HG03378 (cell line): ENCODE data around the gene PDE6D.

Experiments used
- ATAC-seq: cut with Tn5 transposase; IDR thresholded peaks from one replicate; pipeline ENCODE4 v1.9.1; 2021; ENCODE audit warnings: mild to moderate bottlenecking, moderate library complexity; ENCODE audit not compliant: unreplicated experiment

The PDE6D gene

GRCh38 chr2:231708773-231709635 lies 72.1 kb downstream of the PDE6D start:
- no peak for ATAC-seq

- ATAC-seq: peak; percentile 52
These were observed 72.9 kb downstream of the PDE6D start, which contains the start of gene PTMA for GRCh38 chr2:231707927-231708772. PTMA (plus strand) TSS chr2:231708525; CDS start chr2:231708707, 182 bp downstream.

DNA sequence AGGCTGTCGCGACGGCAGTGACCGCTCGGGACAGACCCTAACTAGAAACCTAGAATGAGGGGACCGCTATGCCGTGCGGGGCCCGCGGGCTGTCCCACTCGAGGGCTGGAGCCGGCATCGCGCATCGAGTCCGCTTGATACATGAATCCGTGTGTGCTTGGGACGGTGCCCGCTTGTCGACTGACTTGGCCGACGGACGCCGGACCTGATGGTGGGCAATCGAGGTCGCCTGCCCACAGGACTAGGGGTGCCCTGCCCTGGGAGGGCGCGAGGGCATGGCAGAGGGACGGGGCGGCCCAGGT lies 73.5 kb downstream of the PDE6D start:
- ATAC-seq: no peak

GRCh38 chr2:231706731-231707624 lies 74.1 kb downstream of the PDE6D start:
- ATAC-seq: peak; percentile 44

DNA sequence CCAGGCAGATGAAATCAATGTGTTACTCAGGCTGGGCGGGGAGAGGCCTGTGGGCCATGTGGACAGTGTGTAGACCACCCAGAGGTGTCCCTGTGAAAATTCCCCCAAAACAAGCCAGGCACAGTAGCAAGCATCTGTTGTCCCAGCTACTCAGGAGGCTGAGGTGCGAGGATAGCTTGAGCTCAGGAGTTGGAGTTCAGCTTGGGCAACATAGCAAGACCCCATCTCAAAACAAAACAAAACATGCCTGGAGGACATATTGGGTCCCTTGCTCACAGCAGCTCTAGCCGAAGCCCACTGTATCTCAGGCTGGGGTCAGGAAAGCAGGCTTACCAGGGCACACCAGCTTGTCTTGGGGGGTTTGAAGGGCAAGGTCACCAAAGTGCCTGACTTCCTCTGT lies 77.1 kb downstream of the PDE6D start:
- ATAC-seq: no peak

DNA sequence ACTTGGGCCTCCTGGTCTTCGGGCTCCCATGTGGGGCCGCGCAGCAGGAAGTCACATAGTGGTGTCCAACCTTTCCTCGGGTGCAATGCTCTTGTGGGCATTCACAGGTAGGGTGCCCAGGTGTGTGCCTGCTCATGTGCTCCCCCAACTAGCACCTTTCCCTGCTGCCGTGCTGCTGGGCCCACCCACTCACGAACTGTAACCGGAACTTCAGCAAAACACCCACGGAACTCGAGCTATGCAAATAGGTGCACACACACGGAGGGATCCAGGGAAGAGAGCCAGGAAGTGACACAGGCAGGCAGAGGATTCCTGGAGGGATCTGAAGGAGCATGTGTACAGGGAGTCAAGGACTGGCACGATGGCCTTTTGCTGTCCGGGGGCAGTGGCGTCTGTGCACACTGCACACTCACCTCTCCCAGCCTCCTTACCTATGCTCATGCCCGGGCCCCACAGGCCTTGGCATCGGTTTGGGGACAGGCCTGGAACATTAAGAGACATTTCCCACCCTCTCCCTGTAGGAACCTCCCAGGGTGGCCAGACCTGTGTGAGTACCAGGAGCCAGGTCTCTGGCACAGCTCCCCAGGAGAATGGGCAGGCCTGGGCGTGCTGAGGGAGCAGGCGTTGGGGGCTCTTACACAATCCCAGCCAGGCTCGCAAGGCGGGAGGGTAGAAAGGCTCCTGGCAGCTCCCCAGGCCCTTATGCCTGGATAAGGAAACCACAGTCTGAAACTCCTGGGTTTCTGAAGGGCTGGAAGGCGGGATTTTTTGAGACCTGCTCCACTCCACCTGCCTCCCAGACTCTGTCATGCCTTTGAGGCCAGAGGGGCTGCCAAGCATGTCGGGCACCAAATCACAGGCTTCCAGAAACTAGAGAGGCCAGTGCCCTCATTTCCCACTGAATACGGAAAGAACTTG lies 79.4 kb downstream of the PDE6D start:
- no peak for ATAC-seq

DNA sequence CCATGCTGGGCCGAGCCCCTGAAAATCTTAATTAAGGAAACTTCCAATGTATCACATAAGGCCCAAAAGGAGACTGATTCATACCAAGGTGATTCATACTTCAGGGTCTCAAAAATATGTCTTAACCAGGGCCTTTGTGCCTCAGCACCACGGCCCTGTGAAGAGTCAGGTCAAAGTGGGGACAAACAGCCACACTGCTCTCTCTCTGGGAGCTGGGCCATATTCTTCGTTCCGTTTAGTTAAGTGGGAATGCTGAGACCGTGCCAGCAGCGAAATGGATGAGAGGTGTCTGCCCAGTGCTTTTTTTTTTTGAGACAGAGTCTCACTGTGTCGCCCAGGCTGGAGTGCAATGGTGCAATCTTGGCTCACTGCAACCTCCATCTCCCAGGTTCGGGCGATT lies 82.1 kb downstream of the PDE6D start:
- no peak for ATAC-seq

DNA sequence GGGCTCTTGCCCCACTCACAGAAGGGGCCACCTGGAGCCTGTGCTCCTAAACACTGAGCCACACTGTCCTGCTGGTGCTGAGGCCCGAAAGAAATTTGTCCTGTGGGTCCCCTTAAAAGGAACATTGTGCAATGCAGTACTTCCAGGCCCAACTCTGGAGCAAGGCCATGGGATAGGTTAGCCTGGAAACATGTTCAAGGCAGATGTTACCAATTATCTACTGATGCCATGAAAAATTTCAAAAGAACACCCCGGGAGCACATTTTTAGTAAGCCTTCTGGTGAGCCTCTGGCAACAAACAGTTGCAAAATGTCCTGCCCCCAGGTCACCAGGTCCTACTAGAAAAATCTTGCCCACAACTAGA lies 85.1 kb downstream of the PDE6D start:
- ATAC-seq: no peak

- no peak for ATAC-seq
These were observed 87.1 kb downstream of the PDE6D start for GRCh38 chr2:231693956-231694355.

DNA sequence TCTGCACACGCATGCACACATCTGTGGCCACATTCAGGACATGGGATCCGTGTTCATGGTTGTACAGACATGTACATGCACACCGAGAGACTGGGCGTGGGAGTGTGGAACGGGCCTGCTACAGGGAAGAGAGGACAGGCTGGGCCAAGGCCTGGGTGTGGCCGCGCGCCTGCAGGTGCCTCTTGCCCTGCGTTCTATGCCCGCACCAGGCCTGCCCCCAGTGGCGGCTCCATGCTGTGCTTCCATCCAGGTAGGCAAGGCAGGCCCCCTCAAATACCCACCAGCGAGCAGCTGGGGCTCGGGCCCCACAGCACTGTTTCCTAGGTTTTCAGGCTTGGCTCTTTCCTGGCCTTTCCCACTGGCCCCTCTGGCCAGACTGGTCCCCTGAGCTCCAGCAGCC lies 88.2 kb downstream of the PDE6D start:
- no peak for ATAC-seq

DNA sequence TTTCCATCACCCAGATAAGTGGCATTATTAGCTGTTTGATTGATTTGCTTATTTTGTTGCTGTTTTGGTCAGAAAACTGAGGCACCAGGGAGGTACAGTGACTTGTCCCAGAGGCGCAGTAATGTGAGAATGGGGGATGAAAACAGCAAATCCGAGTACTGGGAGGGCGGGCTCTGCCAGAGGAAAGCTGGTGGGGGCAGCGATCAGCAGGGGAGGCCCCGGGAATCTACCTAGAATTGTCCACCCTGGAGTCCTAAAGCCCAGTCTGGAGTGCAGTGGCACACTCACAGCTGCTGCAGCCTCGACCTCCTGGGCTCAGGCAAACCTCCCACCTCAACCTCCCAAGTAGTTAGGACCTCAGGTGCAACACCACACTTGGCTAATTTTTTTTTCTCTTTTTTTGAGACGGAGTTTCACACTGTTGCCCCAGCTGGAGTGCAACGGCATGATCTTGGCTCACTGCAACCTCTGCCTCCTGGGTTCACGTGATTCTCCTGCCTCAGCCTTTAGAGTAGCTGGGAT lies 89.8 kb downstream of the PDE6D start:
- no peak for ATAC-seq

GRCh38 chr2:231689124-231689893 lies 91.8 kb downstream of the PDE6D start:
- no peak for ATAC-seq

- ATAC-seq: no peak
These were observed 92.4 kb downstream of the PDE6D start for GRCh38 chr2:231688719-231689118.

GRCh38 chr2:231687961-231688360 lies 93.1 kb downstream of the PDE6D start:
- ATAC-seq: no peak

GRCh38 chr2:231687133-231687852 lies 93.8 kb downstream of the PDE6D start:
- peak; percentile 65 for ATAC-seq

- ATAC-seq: no peak
These were observed 94.6 kb downstream of the PDE6D start for GRCh38 chr2:231686192-231687100.
